ENCODE results near the gene TOR1A. TPM values are rescaled to one million over a fixed set of nuclear protein-coding genes. Genes with fewer than 3 reads are reported as not detected.

TOR1A gene
- total RNA-seq, 1 experiment from 2014 or later: 29.8 TPM

DNA sequence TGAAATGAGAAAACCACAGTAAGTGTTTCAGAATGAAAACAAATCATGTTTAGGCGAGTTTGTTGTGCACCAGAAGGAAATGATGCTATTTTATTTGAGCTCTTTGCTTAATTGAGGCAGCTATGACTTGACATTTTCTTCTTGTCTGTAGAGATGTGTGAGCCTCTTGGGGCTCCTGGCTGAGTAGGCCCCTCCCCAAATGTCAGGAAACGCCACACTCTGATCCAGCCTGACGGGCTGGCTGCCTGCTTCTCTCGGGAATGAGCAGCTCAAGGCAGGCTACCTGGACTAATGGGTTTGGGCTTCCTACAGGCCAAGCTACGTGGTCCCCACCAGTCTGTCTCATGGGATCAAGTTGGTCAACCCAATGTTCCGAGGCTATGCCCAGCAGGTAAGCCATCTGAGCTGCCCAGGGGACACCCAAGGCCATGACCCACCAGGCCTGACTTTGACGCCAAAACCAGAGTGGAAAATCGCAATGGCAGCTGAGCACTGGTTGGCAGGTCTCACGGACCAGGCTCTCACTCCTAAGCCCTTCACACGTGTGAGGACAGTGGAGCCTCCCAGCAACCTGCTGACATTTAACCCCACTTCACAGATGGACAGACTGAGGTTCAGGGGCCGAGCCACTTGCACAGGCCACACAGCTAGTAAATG lies 41.2 kb upstream of the TOR1A start:
- Histone ChIP-seq H4K20me1 (ENCODE audit: low read length) (no peaks in the 10 kb centered on the region), H3K9me2 (replicated peaks; ENCODE audit: low read length) (no peaks in the 10 kb centered on the region), H3K36me3 (ENCODE audit: low read depth, low read length) (no peaks in the 10 kb centered on the region), H3K9me3 (ENCODE audit: low read length) (no peaks in the 10 kb centered on the region), H3K4me1 (ENCODE audit: insufficient read depth, low read length) (peaks cover 7% of the 10 kb centered on the region; the same call in 1 of the 2 replicates), H3F3A (ENCODE audit: low read length, unreplicated experiment) (no peaks in the 10 kb centered on the region), H3K4me3 (ENCODE audit: low read length) (no peak overlapping the region), H2AFZ (ENCODE audit: low read length) (no peak overlapping the region), H3K27me3 (ENCODE audit: low read length) (no peaks in the 10 kb centered on the region), H3K27ac (ENCODE audit: low read length) (no peak overlapping the region), H3K79me2 (ENCODE audit: low read length) (no peaks in the 10 kb centered on the region), H3K4me2 (ENCODE audit: low read length) (no peak overlapping the region), H3K9ac (ENCODE audit: low read length) (no peak overlapping the region)
- ATAC-seq: no peak
- CTCF ChIA-PET: no interaction called here
- POLR2A ChIA-PET (ENCODE audit: unreplicated experiment): no interaction called here
- intact Hi-C loops (cut with micrococcal nuclease): no loop called here
- BruUV-seq (replicated peaks): no TSS peak
- no peak for TF ChIP-seq EZH2phosphoT487 (IDR thresholded peaks at IDR 0.05; ENCODE audit: borderline replicate concordance, low read length)
- TF ChIP-seq EZH2 (IDR thresholded peaks at IDR 0.05; ENCODE audit: low read length, unreplicated experiment): no peak
- TF ChIP-seq, protein P1, sequence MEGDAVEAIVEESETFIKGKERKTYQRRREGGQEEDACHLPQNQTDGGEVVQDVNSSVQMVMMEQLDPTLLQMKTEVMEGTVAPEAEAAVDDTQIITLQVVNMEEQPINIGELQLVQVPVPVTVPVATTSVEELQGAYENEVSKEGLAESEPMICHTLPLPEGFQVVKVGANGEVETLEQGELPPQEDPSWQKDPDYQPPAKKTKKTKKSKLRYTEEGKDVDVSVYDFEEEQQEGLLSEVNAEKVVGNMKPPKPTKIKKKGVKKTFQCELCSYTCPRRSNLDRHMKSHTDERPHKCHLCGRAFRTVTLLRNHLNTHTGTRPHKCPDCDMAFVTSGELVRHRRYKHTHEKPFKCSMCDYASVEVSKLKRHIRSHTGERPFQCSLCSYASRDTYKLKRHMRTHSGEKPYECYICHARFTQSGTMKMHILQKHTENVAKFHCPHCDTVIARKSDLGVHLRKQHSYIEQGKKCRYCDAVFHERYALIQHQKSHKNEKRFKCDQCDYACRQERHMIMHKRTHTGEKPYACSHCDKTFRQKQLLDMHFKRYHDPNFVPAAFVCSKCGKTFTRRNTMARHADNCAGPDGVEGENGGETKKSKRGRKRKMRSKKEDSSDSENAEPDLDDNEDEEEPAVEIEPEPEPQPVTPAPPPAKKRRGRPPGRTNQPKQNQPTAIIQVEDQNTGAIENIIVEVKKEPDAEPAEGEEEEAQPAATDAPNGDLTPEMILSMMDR (conservative IDR thresholded peaks at IDR 0.05; ENCODE audit: low read depth, low read length): no peak
- DNase-seq: no peak

DNA sequence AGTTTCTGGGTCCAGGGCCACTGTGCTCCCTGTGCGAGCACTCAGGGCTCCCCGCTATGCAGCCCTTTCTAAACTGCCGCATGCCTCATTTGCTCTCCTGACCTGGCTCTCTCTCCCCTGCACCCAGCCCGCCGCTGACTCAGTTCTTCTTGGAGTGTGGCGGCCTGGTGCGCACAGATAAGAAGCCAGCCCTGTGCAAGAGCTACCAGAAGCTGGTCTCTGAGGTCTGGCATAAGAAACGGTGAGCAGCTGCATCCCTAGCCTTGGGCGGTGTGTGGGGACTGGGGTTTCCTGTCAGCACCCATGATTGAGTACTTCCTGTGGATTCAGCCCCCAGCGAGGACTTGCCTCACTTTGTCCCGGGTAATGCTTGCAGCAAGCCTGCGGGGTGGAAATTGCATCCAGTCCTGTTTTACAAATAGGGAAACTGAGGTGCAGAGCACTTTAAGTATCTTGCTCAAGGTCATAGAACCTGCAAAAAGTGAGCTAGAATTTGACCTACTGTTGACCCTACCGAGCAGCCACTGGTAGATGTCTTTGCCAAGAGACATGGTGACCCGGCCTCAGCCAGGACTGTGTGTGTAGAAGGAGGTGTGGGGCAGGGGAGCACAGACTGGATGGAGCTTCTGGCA lies 39.2 kb upstream of the TOR1A start:
- Histone ChIP-seq H3K4me2 (ENCODE audit: low read length) (no peak overlapping the region), H3F3A (ENCODE audit: low read length, unreplicated experiment) (no peaks in the 10 kb centered on the region), H3K27me3 (ENCODE audit: low read length) (no peaks in the 10 kb centered on the region), H3K9ac (ENCODE audit: low read length) (no peak overlapping the region), H3K27ac (ENCODE audit: low read length) (no peak overlapping the region), H4K20me1 (ENCODE audit: low read length) (no peaks in the 10 kb centered on the region), H3K4me3 (ENCODE audit: low read length) (no peak overlapping the region), H3K9me2 (replicated peaks; ENCODE audit: low read length) (no peaks in the 10 kb centered on the region), H3K4me1 (ENCODE audit: insufficient read depth, low read length) (no peaks in the 10 kb centered on the region), H3K9me3 (ENCODE audit: low read length) (no peaks in the 10 kb centered on the region), H3K79me2 (ENCODE audit: low read length) (no peaks in the 10 kb centered on the region), H2AFZ (ENCODE audit: low read length) (no peak overlapping the region), H3K36me3 (ENCODE audit: low read depth, low read length) (no peaks in the 10 kb centered on the region)
- TF ChIP-seq, protein P1 (conservative IDR thresholded peaks at IDR 0.05; ENCODE audit: low read depth, low read length): no peak
- no peak for TF ChIP-seq EZH2 (IDR thresholded peaks at IDR 0.05; ENCODE audit: low read length, unreplicated experiment)
- no peak for TF ChIP-seq EZH2phosphoT487 (IDR thresholded peaks at IDR 0.05; ENCODE audit: borderline replicate concordance, low read length)
- ATAC-seq (no peak), DNase-seq (no peak)
- ChIA-PET POLR2A (ENCODE audit: unreplicated experiment) (no interaction called here), CTCF (no interaction called here)
- intact Hi-C loops (cut with micrococcal nuclease): no loop called here
- BruUV-seq (replicated peaks): no TSS peak

DNA sequence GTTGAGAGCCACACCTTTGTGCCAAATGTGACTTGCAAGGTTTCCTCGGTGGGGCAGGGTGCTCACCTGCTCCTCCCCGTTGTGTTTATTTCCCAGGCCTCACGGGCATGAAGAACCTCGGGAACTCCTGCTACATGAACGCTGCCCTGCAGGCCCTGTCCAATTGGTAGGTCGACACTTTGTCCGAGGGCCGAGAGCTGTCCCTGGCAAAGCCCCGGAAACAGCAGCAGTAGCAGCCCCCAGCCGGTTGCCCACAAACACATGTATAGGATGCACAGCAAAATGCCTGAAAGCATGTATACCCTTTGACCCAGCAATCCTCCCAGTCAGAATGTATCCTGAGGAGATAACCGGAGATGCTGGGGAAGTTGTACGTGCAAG lies 37.5 kb upstream of the TOR1A start:
- ATAC-seq (no peak), DNase-seq (no peak)
- H3K36me3 ChIP-seq (ENCODE audit: low read depth, low read length): no peaks in the 10 kb centered on the region
- no peak overlapping the region for H3K27ac ChIP-seq (ENCODE audit: low read length)
- no peaks in the 10 kb centered on the region for H4K20me1 ChIP-seq (ENCODE audit: low read length)
- TF ChIP-seq, protein P1 (conservative IDR thresholded peaks at IDR 0.05; ENCODE audit: low read depth, low read length): no peak
- TF ChIP-seq EZH2 (IDR thresholded peaks at IDR 0.05; ENCODE audit: low read length, unreplicated experiment) (no peak), EZH2phosphoT487 (IDR thresholded peaks at IDR 0.05; ENCODE audit: borderline replicate concordance, low read length) (no peak)
- no peak overlapping the region for H2AFZ ChIP-seq (ENCODE audit: low read length)
- H3K4me3 ChIP-seq (ENCODE audit: low read length): no peak overlapping the region
- POLR2A ChIA-PET (ENCODE audit: unreplicated experiment): no interaction called here
- H3F3A ChIP-seq (ENCODE audit: low read length, unreplicated experiment): no peaks in the 10 kb centered on the region
- H3K4me2 ChIP-seq (ENCODE audit: low read length): no peak overlapping the region
- intact Hi-C loops (cut with micrococcal nuclease): no loop called here
- no peaks in the 10 kb centered on the region for H3K27me3 ChIP-seq (ENCODE audit: low read length)
- H3K9me3 ChIP-seq (ENCODE audit: low read length): no peaks in the 10 kb centered on the region
- H3K4me1 ChIP-seq (ENCODE audit: insufficient read depth, low read length): no peaks in the 10 kb centered on the region
- no peaks in the 10 kb centered on the region for H3K9me2 ChIP-seq (replicated peaks; ENCODE audit: low read length)
- no peaks in the 10 kb centered on the region for H3K79me2 ChIP-seq (ENCODE audit: low read length)
- BruUV-seq (replicated peaks): no TSS peak
- H3K9ac ChIP-seq (ENCODE audit: low read length): no peak overlapping the region
- CTCF ChIA-PET: no interaction called here

Data from PC-3 (cell line).